Measurements from ENCODE around the gene STARD3. TPM values are rescaled to one million over a fixed set of nuclear protein-coding genes. Genes with fewer than 3 reads are reported as not detected.

Gene STARD3
- total RNA-seq, 1 experiment from 2014 or later = 61.8 TPM

- peak; percentile 46 for DNase-seq
Observed at GRCh38 chr17:39667945-39668924, 31.3 kb downstream of the STARD3 start, which contains the start of gene PNMT. PNMT (plus strand) TSS chr17:39668453; CDS start chr17:39668476, 23 bp downstream.

GRCh38 chr17:39669897-39670735, 33.2 kb downstream of the STARD3 start:
- Histone ChIP-seq H3K36me3 (no peaks in the 10 kb centered on the region), H3K27me3 (no peaks in the 10 kb centered on the region), H3K4me3 (no peak overlapping the region), H3K9me3 (no peaks in the 10 kb centered on the region)
- DNase-seq = no peak

More at GRCh38 chr17:39667945-39668924, 31.3 kb downstream of the STARD3 start, which contains the start of gene PNMT:
- Histone ChIP-seq H3K36me3 (no peaks in the 10 kb centered on the region), H3K4me3 (no peak within 1 kb of the TSS), H3K27me3 (no peaks in the 10 kb centered on the region), H3K9me3 (no peaks in the 10 kb centered on the region)

- no peak for DNase-seq
- no peak overlapping the region for H3K4me3 ChIP-seq
- H3K36me3 ChIP-seq = no peaks in the 10 kb centered on the region
- H3K9me3 ChIP-seq = no peaks in the 10 kb centered on the region
- H3K27me3 ChIP-seq = no peaks in the 10 kb centered on the region
Observed at GRCh38 chr17:39670746-39671145, 33.8 kb downstream of the STARD3 start.

GRCh38 chr17:39671651-39672521, 34.9 kb downstream of the STARD3 start:
- no peaks in the 10 kb centered on the region for H3K27me3 ChIP-seq
- H3K9me3 ChIP-seq = no peaks in the 10 kb centered on the region
- peak; percentile 25 for DNase-seq
- no peak overlapping the region for H3K4me3 ChIP-seq
- no peaks in the 10 kb centered on the region for H3K36me3 ChIP-seq

GRCh38 chr17:39672522-39673334, 35.8 kb downstream of the STARD3 start:
- DNase-seq = no peak
- no peaks in the 10 kb centered on the region for H3K27me3 ChIP-seq

GRCh38 chr17:39673335-39674081, 36.6 kb downstream of the STARD3 start:
- no peak overlapping the region for H3K4me3 ChIP-seq
- H3K36me3 ChIP-seq = no peaks in the 10 kb centered on the region

More at GRCh38 chr17:39672522-39673334, 35.8 kb downstream of the STARD3 start:
- no peak overlapping the region for H3K4me3 ChIP-seq
- no peaks in the 10 kb centered on the region for H3K9me3 ChIP-seq
- H3K36me3 ChIP-seq = no peaks in the 10 kb centered on the region

GRCh38 chr17:39674179-39674578, 37.2 kb downstream of the STARD3 start:
- Histone ChIP-seq H3K27me3 (no peaks in the 10 kb centered on the region), H3K36me3 (no peaks in the 10 kb centered on the region), H3K4me3 (no peak overlapping the region), H3K9me3 (no peaks in the 10 kb centered on the region)
- no peak for DNase-seq

More at GRCh38 chr17:39673335-39674081, 36.6 kb downstream of the STARD3 start:
- Histone ChIP-seq H3K9me3 (no peaks in the 10 kb centered on the region), H3K27me3 (no peaks in the 10 kb centered on the region)
- no peak for DNase-seq

- peak; percentile 40 for DNase-seq
- no peak overlapping the region for H3K4me3 ChIP-seq
- no peaks in the 10 kb centered on the region for H3K27me3 ChIP-seq
- H3K9me3 ChIP-seq = no peaks in the 10 kb centered on the region
- H3K36me3 ChIP-seq = no peaks in the 10 kb centered on the region
Observed at GRCh38 chr17:39674702-39675389, 37.9 kb downstream of the STARD3 start.

GRCh38 chr17:39675390-39676082, 38.6 kb downstream of the STARD3 start:
- no peak overlapping the region for H3K4me3 ChIP-seq
- no peaks in the 10 kb centered on the region for H3K36me3 ChIP-seq
- no peak for DNase-seq
- H3K27me3 ChIP-seq = no peaks in the 10 kb centered on the region
- H3K9me3 ChIP-seq = no peaks in the 10 kb centered on the region

- Histone ChIP-seq H3K36me3 (no peaks in the 10 kb centered on the region), H3K27me3 (no peaks in the 10 kb centered on the region), H3K9me3 (no peaks in the 10 kb centered on the region), H3K4me3 (no peak overlapping the region)
- no peak for DNase-seq
Observed at GRCh38 chr17:39676198-39676819, 39.4 kb downstream of the STARD3 start.

GRCh38 chr17:39677072-39677471, 40.1 kb downstream of the STARD3 start:
- Histone ChIP-seq H3K27me3 (no peaks in the 10 kb centered on the region), H3K9me3 (no peaks in the 10 kb centered on the region), H3K4me3 (no peak overlapping the region), H3K36me3 (no peaks in the 10 kb centered on the region)
- no peak for DNase-seq

GRCh38 chr17:39677542-39678339, 40.8 kb downstream of the STARD3 start:
- Histone ChIP-seq H3K36me3 (no peaks in the 10 kb centered on the region), H3K4me3 (no peak overlapping the region), H3K27me3 (no peaks in the 10 kb centered on the region), H3K9me3 (no peaks in the 10 kb centered on the region)
- DNase-seq = no peak
